HEK293 (cell line): ENCODE data around the gene GMIP.

Experiments used
- CTCF ChIA-PET: fragments of 350-600 bp; formaldehyde crosslinking; extraction: SDS; loops from one replicate; lab custom pipeline; 2021; ENCODE audit warnings: antibody characterized with exemption; lab: Yijun Ruan, JAX
- POLR2A ChIA-PET: fragments of 300-600 bp; formaldehyde crosslinking; extraction: SDS; loops from one replicate; lab custom pipeline; 2020; ENCODE audit warnings: antibody characterized with exemption, inconsistent platforms; lab: Yijun Ruan, JAX
- H3K27ac ChIP-seq: fragments of 200-500 bp; sonication (Bioruptor generic); 2 replicates; pipeline ENCODE4 v1.5.1; 2014; ENCODE audit warnings: low read depth, low read length, control low read depth, inconsistent platforms; ENCODE audit errors: extremely low read depth
- H3K36me3 ChIP-seq, 2 experiments: fragments of 200-500 bp in 1 of 2; sonication (Bioruptor generic) in 1 of 2; 1 replicate in 1 of 2; 2 replicates in 1 of 2; pipeline ENCODE4 v1.5.1; 2014 to 2017; ENCODE audit warnings: inconsistent platforms in 2 of 2, low read length in 2 of 2; ENCODE audit not compliant: control insufficient read depth in 2 of 2, insufficient read depth in 1 of 2
- H3K4me1 ChIP-seq: fragments of 200-500 bp; sonication (Bioruptor generic); 2 replicates; pipeline ENCODE4 v1.5.1; 2014; ENCODE audit warnings: mild to moderate bottlenecking, low read length, inconsistent platforms; ENCODE audit not compliant: control insufficient read depth, insufficient read depth
- H3K4me3 ChIP-seq: 2 replicates; pipeline ENCODE4 v1.5.1; 2011; ENCODE audit warnings: low read depth, mild to moderate bottlenecking, control low read depth, low read length, moderate library complexity
- H3K9me3 ChIP-seq: fragments of 200-500 bp; sonication (Bioruptor generic); 2 replicates; pipeline ENCODE4 v1.5.1; 2014; ENCODE audit warnings: low read depth, low read length, inconsistent platforms; ENCODE audit not compliant: control insufficient read depth, insufficient read depth
- AEBP2 ChIP-seq: fragments of 450-650 bp; formaldehyde crosslinking; IDR thresholded peaks from 2 replicates; pipeline ENCODE4 v1.5.1; 2016; ENCODE audit warnings: missing biosample characterization, missing genetic modification characterization, borderline replicate concordance
- EGR2 ChIP-seq: fragments of 450-650 bp; formaldehyde crosslinking; IDR thresholded peaks from 2 replicates; pipeline ENCODE4 v1.5.1; 2016; ENCODE audit warnings: low read depth, missing biosample characterization, missing genetic modification characterization
- MZF1 ChIP-seq: fragments of 450-650 bp; formaldehyde crosslinking; IDR thresholded peaks from 2 replicates; pipeline ENCODE4 v1.5.1; 2017; ENCODE audit warnings: missing biosample characterization, missing genetic modification characterization, borderline replicate concordance
- PBX3 ChIP-seq: sonication (generic); formaldehyde crosslinking; IDR thresholded peaks from 2 replicates; pipeline ENCODE4 v1.8.1; 2022; ENCODE audit warnings: mild to moderate bottlenecking, moderate library complexity, missing genetic modification reagents
- YY2 ChIP-seq: fragments of 450-650 bp; formaldehyde crosslinking; IDR thresholded peaks from 2 replicates; pipeline ENCODE4 v1.5.1; 2016; ENCODE audit warnings: missing biosample characterization, missing genetic modification characterization
- ZIC2 ChIP-seq: fragments of 450-650 bp; formaldehyde crosslinking; IDR thresholded peaks from 2 replicates; pipeline ENCODE4 v1.5.1; 2016; ENCODE audit warnings: missing biosample characterization, missing genetic modification characterization
- ZNF132 ChIP-seq: fragments of 450-650 bp; formaldehyde crosslinking; IDR thresholded peaks from 2 replicates; pipeline ENCODE4 v1.5.1; 2017; ENCODE audit warnings: missing biosample characterization, missing genetic modification characterization, borderline replicate concordance
- ZNF16 ChIP-seq: fragments of 450-650 bp; formaldehyde crosslinking; IDR thresholded peaks from 2 replicates; pipeline ENCODE4 v1.5.1; 2016; ENCODE audit warnings: low read depth, missing biosample characterization, missing genetic modification characterization
- ZNF214 ChIP-seq: fragments of 450-650 bp; formaldehyde crosslinking; IDR thresholded peaks from 2 replicates; pipeline ENCODE4 v1.5.1; 2017; ENCODE audit warnings: missing biosample characterization, mild to moderate bottlenecking, missing genetic modification characterization, borderline replicate concordance
- ZNF23 ChIP-seq: fragments of 450-650 bp; formaldehyde crosslinking; IDR thresholded peaks from 2 replicates; pipeline ENCODE4 v1.5.1; 2016; ENCODE audit warnings: missing biosample characterization, missing genetic modification characterization, borderline replicate concordance
- ZNF335 ChIP-seq: fragments of 450-650 bp; formaldehyde crosslinking; conservative IDR thresholded peaks from 2 replicates; pipeline ENCODE4 v1.5.1; 2016; ENCODE audit warnings: missing biosample characterization, missing genetic modification characterization
- ZNF426 ChIP-seq: fragments of 450-650 bp; formaldehyde crosslinking; IDR thresholded peaks from 2 replicates; pipeline ENCODE4 v1.5.1; 2017; ENCODE audit warnings: missing biosample characterization, missing genetic modification characterization, mild to moderate bottlenecking, inconsistent platforms, moderate library complexity
- ZNF473 ChIP-seq: fragments of 450-650 bp; formaldehyde crosslinking; IDR thresholded peaks from 2 replicates; pipeline ENCODE4 v1.5.1; 2017; ENCODE audit warnings: missing biosample characterization, missing genetic modification characterization
- ZNF529 ChIP-seq: fragments of 450-650 bp; formaldehyde crosslinking; IDR thresholded peaks from 2 replicates; pipeline ENCODE4 v1.5.1; 2017; ENCODE audit warnings: missing genetic modification characterization, missing biosample characterization; ENCODE audit not compliant: insufficient replicate concordance
- ZNF701 ChIP-seq: fragments of 450-650 bp; formaldehyde crosslinking; IDR thresholded peaks from 2 replicates; pipeline ENCODE4 v1.5.1; 2016; ENCODE audit warnings: missing biosample characterization, missing genetic modification characterization
- TF ChIP-seq, protein P1 (sequence below): fragments of 450-650 bp; formaldehyde crosslinking; IDR thresholded peaks from 2 replicates; pipeline ENCODE4 v1.5.1; 2016; ENCODE audit warnings: missing biosample characterization, missing genetic modification characterization
- TF ChIP-seq, protein P2 (sequence below): fragments of 450-650 bp; formaldehyde crosslinking; IDR thresholded peaks from 2 replicates; pipeline ENCODE4 v1.5.1; 2016; ENCODE audit warnings: missing biosample characterization, missing genetic modification characterization, low read depth
- TF ChIP-seq, protein P3 (sequence below): fragments of 450-650 bp; formaldehyde crosslinking; IDR thresholded peaks from 2 replicates; pipeline ENCODE4 v1.5.1; 2016; ENCODE audit warnings: missing biosample characterization, missing genetic modification characterization

The GMIP gene

GRCh38 chr19:19613506-19613905 lies 30.0 kb downstream of the GMIP start:
- Histone ChIP-seq H3K9me3 (no peaks in the 10 kb centered on the region), H3K4me3 (no peak overlapping the region), H3K4me1 (no peaks in the 10 kb centered on the region), H3K27ac (no peak overlapping the region), H3K36me3 (no peaks in the 10 kb centered on the region)
- POLR2A ChIA-PET = interaction anchor here (0.5 kb wide), 1 partner anchor 15 kb away, joined by 4 read pairs; no protein-coding TSS in a partner anchor
- CTCF ChIA-PET = interaction anchor here (0.7 to 1.4 kb wide), 3 partner anchors 61 to 141 kb away, joined by 3 to 4 read pairs (median 3); no protein-coding TSS in a partner anchor
- no peak for TF ChIP-seq ZNF214
- TF ChIP-seq ZNF701 (tag by site-specific recombination) = no peak
- TF ChIP-seq ZNF132 (tag by site-specific recombination) = no peak
- TF ChIP-seq, protein P1, sequence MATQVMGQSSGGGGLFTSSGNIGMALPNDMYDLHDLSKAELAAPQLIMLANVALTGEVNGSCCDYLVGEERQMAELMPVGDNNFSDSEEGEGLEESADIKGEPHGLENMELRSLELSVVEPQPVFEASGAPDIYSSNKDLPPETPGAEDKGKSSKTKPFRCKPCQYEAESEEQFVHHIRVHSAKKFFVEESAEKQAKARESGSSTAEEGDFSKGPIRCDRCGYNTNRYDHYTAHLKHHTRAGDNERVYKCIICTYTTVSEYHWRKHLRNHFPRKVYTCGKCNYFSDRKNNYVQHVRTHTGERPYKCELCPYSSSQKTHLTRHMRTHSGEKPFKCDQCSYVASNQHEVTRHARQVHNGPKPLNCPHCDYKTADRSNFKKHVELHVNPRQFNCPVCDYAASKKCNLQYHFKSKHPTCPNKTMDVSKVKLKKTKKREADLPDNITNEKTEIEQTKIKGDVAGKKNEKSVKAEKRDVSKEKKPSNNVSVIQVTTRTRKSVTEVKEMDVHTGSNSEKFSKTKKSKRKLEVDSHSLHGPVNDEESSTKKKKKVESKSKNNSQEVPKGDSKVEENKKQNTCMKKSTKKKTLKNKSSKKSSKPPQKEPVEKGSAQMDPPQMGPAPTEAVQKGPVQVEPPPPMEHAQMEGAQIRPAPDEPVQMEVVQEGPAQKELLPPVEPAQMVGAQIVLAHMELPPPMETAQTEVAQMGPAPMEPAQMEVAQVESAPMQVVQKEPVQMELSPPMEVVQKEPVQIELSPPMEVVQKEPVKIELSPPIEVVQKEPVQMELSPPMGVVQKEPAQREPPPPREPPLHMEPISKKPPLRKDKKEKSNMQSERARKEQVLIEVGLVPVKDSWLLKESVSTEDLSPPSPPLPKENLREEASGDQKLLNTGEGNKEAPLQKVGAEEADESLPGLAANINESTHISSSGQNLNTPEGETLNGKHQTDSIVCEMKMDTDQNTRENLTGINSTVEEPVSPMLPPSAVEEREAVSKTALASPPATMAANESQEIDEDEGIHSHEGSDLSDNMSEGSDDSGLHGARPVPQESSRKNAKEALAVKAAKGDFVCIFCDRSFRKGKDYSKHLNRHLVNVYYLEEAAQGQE (tag by site-specific recombination) = no peak
- no peak for TF ChIP-seq ZNF335 (tag by site-specific recombination)
- TF ChIP-seq ZNF473 (tag by site-specific recombination) = no peak
- no peak for TF ChIP-seq ZIC2
- no peak for TF ChIP-seq ZNF16 (tag by site-specific recombination)
- TF ChIP-seq PBX3 (CRISPR knock-in tag) = no peak
- no peak for TF ChIP-seq ZNF23 (tag by site-specific recombination)
- no peak for TF ChIP-seq AEBP2 (tag by site-specific recombination)
- no peak for TF ChIP-seq ZNF426 (tag by site-specific recombination)
- TF ChIP-seq, protein P2, sequence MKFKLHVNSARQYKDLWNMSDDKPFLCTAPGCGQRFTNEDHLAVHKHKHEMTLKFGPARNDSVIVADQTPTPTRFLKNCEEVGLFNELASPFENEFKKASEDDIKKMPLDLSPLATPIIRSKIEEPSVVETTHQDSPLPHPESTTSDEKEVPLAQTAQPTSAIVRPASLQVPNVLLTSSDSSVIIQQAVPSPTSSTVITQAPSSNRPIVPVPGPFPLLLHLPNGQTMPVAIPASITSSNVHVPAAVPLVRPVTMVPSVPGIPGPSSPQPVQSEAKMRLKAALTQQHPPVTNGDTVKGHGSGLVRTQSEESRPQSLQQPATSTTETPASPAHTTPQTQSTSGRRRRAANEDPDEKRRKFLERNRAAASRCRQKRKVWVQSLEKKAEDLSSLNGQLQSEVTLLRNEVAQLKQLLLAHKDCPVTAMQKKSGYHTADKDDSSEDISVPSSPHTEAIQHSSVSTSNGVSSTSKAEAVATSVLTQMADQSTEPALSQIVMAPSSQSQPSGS (tag by site-specific recombination) = no peak
- TF ChIP-seq EGR2 (tag by site-specific recombination) = no peak
- TF ChIP-seq, protein P3, sequence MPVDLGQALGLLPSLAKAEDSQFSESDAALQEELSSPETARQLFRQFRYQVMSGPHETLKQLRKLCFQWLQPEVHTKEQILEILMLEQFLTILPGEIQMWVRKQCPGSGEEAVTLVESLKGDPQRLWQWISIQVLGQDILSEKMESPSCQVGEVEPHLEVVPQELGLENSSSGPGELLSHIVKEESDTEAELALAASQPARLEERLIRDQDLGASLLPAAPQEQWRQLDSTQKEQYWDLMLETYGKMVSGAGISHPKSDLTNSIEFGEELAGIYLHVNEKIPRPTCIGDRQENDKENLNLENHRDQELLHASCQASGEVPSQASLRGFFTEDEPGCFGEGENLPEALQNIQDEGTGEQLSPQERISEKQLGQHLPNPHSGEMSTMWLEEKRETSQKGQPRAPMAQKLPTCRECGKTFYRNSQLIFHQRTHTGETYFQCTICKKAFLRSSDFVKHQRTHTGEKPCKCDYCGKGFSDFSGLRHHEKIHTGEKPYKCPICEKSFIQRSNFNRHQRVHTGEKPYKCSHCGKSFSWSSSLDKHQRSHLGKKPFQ (tag by site-specific recombination) = no peak
- no peak for TF ChIP-seq YY2 (tag by site-specific recombination)
- no peak for TF ChIP-seq MZF1 (tag by site-specific recombination)
- TF ChIP-seq ZNF529 (tag by site-specific recombination) = no peak
